GM23338 (cell line): ENCODE results near the gene COL2A1.

Source experiments
- CREB1 ChIP-seq: fragments of 250-450 bp; sonication (Bioruptor Pico); IDR thresholded peaks from 2 replicates; pipeline ENCODE4 v1.5.0; 2020; ENCODE audit warnings: low read depth, mild to moderate bottlenecking, moderate library complexity
- CTCF ChIP-seq, 2 experiments: fragments of 200-600 bp in 1 of 2; sonication (generic) in 1 of 2; conservative IDR thresholded peaks; 2 replicates each; pipeline versions ENCODE4 v1.5.1 to v1.6.1; 2016 to 2017; ENCODE audit warnings: antibody characterized with exemption in 2 of 2, low read depth in 2 of 2, mild to moderate bottlenecking in 2 of 2, moderate library complexity in 1 of 2
- EZH2 ChIP-seq: fragments of 200-600 bp; sonication (generic); IDR thresholded peaks from one replicate; pipeline ENCODE4 v1.8.0; 2017; ENCODE audit warnings: antibody characterized with exemption, mild to moderate bottlenecking, low read depth; ENCODE audit not compliant: unreplicated experiment
- EZH2phosphoT487 ChIP-seq: fragments of 200-600 bp; sonication (generic); IDR thresholded peaks from one replicate; pipeline ENCODE4 v1.8.1; 2018; ENCODE audit warnings: antibody characterized with exemption; ENCODE audit not compliant: unreplicated experiment
- JUNB ChIP-seq: IDR thresholded peaks from one replicate; pipeline ENCODE4 v1.6.1; 2016; ENCODE audit warnings: antibody characterized with exemption; ENCODE audit not compliant: unreplicated experiment
- NANOG ChIP-seq: IDR thresholded peaks from 2 replicates; pipeline ENCODE4 v1.6.1; 2016; ENCODE audit warnings: antibody characterized with exemption, borderline replicate concordance
- POLR2AphosphoS5 ChIP-seq: IDR thresholded peaks from 2 replicates; pipeline ENCODE4 v1.6.1; 2016; ENCODE audit warnings: antibody characterized with exemption, low read depth
- STAT1 ChIP-seq: IDR thresholded peaks from one replicate; pipeline ENCODE4 v1.6.1; 2016; ENCODE audit warnings: antibody characterized with exemption; ENCODE audit not compliant: unreplicated experiment
- ZNF114 ChIP-seq: fragments of 250-450 bp; sonication (Bioruptor Pico); IDR thresholded peaks from 2 replicates; pipeline ENCODE4 v1.5.0; 2020; ENCODE audit warnings: mild to moderate bottlenecking, moderate library complexity
- ZNF331 ChIP-seq: fragments of 250-450 bp; sonication (Bioruptor Pico); IDR thresholded peaks from 2 replicates; pipeline ENCODE4 v1.5.0; 2020; ENCODE audit warnings: low read depth, mild to moderate bottlenecking, moderate library complexity
- ZNF462 ChIP-seq: fragments of 250-450 bp; sonication (Bioruptor Pico); IDR thresholded peaks from 2 replicates; pipeline ENCODE4 v1.5.0; 2020; ENCODE audit warnings: mild to moderate bottlenecking, moderate library complexity
- TF ChIP-seq, protein P1 (sequence below): IDR thresholded peaks from one replicate; pipeline ENCODE4 v1.6.1; 2018; ENCODE audit warnings: antibody characterized with exemption; ENCODE audit not compliant: unreplicated experiment
- TF ChIP-seq, protein P2 (sequence below): IDR thresholded peaks from 2 replicates; pipeline ENCODE4 v1.6.1; 2016; ENCODE audit warnings: antibody characterized with exemption

DNA sequence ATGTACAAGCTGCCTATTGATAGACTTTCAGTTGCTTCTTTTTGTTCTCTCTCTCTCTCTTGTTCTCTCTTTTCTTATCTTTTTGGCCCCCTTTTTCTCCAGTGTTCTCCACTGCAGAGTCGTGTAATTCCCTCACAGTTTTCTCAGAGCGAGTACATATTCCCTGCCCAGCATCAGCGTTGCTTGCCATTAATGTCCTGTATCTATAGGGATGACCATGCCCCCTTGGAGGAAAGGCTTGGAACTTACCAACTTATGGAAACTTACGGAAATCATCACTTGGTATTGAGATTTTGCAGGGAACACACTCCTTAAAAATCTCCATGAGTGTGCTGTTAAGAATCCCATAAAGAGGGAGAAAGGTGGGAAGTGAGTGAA is 14.3 kb upstream of the COL2A1 start:
- TF ChIP-seq CTCF (conservative IDR thresholded peaks at IDR 0.05; ENCODE audit: low read depth in 2 of 2) (no peak), POLR2AphosphoS5 (no peak), CREB1 (CRISPR knock-in tag) (no peak), EZH2phosphoT487 (no peak), EZH2 (peak; percentile 49), NANOG (no peak), STAT1 (no peak), JUNB (no peak), ZNF331 (CRISPR knock-in tag) (no peak), ZNF462 (CRISPR knock-in tag) (no peak), ZNF114 (CRISPR knock-in tag) (no peak)
- TF ChIP-seq, protein P1, sequence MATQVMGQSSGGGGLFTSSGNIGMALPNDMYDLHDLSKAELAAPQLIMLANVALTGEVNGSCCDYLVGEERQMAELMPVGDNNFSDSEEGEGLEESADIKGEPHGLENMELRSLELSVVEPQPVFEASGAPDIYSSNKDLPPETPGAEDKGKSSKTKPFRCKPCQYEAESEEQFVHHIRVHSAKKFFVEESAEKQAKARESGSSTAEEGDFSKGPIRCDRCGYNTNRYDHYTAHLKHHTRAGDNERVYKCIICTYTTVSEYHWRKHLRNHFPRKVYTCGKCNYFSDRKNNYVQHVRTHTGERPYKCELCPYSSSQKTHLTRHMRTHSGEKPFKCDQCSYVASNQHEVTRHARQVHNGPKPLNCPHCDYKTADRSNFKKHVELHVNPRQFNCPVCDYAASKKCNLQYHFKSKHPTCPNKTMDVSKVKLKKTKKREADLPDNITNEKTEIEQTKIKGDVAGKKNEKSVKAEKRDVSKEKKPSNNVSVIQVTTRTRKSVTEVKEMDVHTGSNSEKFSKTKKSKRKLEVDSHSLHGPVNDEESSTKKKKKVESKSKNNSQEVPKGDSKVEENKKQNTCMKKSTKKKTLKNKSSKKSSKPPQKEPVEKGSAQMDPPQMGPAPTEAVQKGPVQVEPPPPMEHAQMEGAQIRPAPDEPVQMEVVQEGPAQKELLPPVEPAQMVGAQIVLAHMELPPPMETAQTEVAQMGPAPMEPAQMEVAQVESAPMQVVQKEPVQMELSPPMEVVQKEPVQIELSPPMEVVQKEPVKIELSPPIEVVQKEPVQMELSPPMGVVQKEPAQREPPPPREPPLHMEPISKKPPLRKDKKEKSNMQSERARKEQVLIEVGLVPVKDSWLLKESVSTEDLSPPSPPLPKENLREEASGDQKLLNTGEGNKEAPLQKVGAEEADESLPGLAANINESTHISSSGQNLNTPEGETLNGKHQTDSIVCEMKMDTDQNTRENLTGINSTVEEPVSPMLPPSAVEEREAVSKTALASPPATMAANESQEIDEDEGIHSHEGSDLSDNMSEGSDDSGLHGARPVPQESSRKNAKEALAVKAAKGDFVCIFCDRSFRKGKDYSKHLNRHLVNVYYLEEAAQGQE = no peak
- TF ChIP-seq, protein P2, sequence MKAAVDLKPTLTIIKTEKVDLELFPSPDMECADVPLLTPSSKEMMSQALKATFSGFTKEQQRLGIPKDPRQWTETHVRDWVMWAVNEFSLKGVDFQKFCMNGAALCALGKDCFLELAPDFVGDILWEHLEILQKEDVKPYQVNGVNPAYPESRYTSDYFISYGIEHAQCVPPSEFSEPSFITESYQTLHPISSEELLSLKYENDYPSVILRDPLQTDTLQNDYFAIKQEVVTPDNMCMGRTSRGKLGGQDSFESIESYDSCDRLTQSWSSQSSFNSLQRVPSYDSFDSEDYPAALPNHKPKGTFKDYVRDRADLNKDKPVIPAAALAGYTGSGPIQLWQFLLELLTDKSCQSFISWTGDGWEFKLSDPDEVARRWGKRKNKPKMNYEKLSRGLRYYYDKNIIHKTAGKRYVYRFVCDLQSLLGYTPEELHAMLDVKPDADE = no peak
